ENCODE results near the gene PAIP2B.

DNA sequence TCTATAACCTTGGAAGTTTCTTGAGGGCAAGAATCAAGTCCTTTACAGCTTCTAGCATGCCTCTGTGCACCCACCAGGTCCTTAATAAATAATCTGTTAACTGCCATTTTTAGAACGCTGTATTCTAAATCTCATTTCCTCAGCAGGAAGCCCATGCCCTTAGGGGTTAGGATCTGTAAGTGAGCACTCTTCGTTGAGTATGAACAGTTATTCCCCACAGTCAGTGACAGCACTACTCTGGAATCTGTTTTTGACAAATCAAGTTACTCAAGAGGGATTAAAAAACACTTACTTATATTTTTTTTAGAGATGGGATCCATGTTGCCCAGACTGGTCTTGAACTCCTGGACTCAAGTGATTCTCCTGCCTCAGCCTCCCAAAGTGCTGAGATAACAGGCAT, 14.6 kb downstream of the PAIP2B start:
- TF ChIP-seq, protein P1, sequence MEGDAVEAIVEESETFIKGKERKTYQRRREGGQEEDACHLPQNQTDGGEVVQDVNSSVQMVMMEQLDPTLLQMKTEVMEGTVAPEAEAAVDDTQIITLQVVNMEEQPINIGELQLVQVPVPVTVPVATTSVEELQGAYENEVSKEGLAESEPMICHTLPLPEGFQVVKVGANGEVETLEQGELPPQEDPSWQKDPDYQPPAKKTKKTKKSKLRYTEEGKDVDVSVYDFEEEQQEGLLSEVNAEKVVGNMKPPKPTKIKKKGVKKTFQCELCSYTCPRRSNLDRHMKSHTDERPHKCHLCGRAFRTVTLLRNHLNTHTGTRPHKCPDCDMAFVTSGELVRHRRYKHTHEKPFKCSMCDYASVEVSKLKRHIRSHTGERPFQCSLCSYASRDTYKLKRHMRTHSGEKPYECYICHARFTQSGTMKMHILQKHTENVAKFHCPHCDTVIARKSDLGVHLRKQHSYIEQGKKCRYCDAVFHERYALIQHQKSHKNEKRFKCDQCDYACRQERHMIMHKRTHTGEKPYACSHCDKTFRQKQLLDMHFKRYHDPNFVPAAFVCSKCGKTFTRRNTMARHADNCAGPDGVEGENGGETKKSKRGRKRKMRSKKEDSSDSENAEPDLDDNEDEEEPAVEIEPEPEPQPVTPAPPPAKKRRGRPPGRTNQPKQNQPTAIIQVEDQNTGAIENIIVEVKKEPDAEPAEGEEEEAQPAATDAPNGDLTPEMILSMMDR (IDR thresholded peaks at IDR 0.05; ENCODE audit: low read length): no peak
- TF ChIP-seq EZH2 (optimal IDR thresholded peaks at IDR 0.05; ENCODE audit: low read depth, low read length): no peak
